Loucy (cell line): ENCODE measurements around the gene FBXL15.

Experiments used
- H2AFZ ChIP-seq: fragments of 200-600 bp; sonication (generic); 2 replicates; pipeline ENCODE4 v1.6.0; 2016; ENCODE audit warnings: antibody characterized with exemption, mild to moderate bottlenecking, low read length, moderate library complexity
- H3F3A ChIP-seq: fragments of 200-600 bp; 2 replicates; pipeline ENCODE4 v1.6.0; 2016; ENCODE audit warnings: antibody characterized with exemption, low read depth, mild to moderate bottlenecking
- H3K27me3 ChIP-seq: fragments of 200-600 bp; sonication (generic); 2 replicates; pipeline ENCODE4 v1.6.1; 2014; ENCODE audit warnings: low read length, mild to moderate bottlenecking; ENCODE audit not compliant: insufficient read depth, poor library complexity, severe bottlenecking
- H3K36me3 ChIP-seq: fragments of 200-600 bp; sonication (generic); 2 replicates; pipeline ENCODE4 v1.6.1; 2016; ENCODE audit warnings: low read length; ENCODE audit not compliant: insufficient read depth
- H3K4me1 ChIP-seq: fragments of 200-600 bp; sonication (generic); 2 replicates; pipeline ENCODE4 v1.5.1; 2014; ENCODE audit warnings: low read length, mild to moderate bottlenecking; ENCODE audit not compliant: insufficient read depth, poor library complexity, severe bottlenecking
- H3K4me2 ChIP-seq: fragments of 200-600 bp; sonication (generic); 2 replicates; pipeline ENCODE4 v1.6.0; 2014; ENCODE audit warnings: antibody characterized with exemption, low read length, low read depth, mild to moderate bottlenecking; ENCODE audit not compliant: poor library complexity, severe bottlenecking
- H3K4me3 ChIP-seq: fragments of 200-600 bp; sonication (generic); 2 replicates; pipeline ENCODE4 v1.5.1; 2014; ENCODE audit warnings: low read length, mild to moderate bottlenecking, mixed read lengths; ENCODE audit not compliant: poor library complexity, severe bottlenecking
- H3K79me2 ChIP-seq: fragments of 200-600 bp; sonication (generic); 2 replicates; pipeline ENCODE4 v1.6.1; 2014; ENCODE audit warnings: low read length; ENCODE audit not compliant: insufficient read depth
- H3K9ac ChIP-seq: fragments of 200-600 bp; sonication (generic); 2 replicates; pipeline ENCODE4 v1.6.0; 2014; ENCODE audit warnings: mild to moderate bottlenecking, low read depth, low read length, moderate library complexity; ENCODE audit not compliant: poor library complexity, severe bottlenecking
- H3K9me2 ChIP-seq: fragments of 200-600 bp; sonication (generic); replicated peaks from 2 replicates; pipeline ENCODE4 v1.6.1; 2016; ENCODE audit warnings: low read depth, low read length, mixed read lengths
- H3K9me3 ChIP-seq: fragments of 200-600 bp; sonication (generic); 2 replicates; pipeline ENCODE4 v1.6.1; 2014; ENCODE audit warnings: mild to moderate bottlenecking, antibody characterized with exemption, low read length, low read depth; ENCODE audit not compliant: insufficient read depth
- H4K20me1 ChIP-seq: fragments of 200-600 bp; sonication (generic); 2 replicates; pipeline ENCODE4 v1.6.0; 2014; ENCODE audit warnings: antibody characterized with exemption, low read length, mild to moderate bottlenecking; ENCODE audit not compliant: insufficient read depth, poor library complexity, severe bottlenecking
- CTCF ChIP-seq: fragments of 200-600 bp; sonication (generic); conservative IDR thresholded peaks from 2 replicates; pipeline ENCODE4 v1.5.1; 2014; ENCODE audit warnings: mild to moderate bottlenecking, antibody characterized with exemption, low read length
- EZH2phosphoT487 ChIP-seq: fragments of 200-600 bp; IDR thresholded peaks from 2 replicates; pipeline ENCODE4 v1.6.1; 2018; ENCODE audit warnings: antibody characterized with exemption, mild to moderate bottlenecking, moderate library complexity, borderline replicate concordance

Gene FBXL15

GRCh38 chr10:102408728-102409603, 11.7 kb upstream of the FBXL15 start:
- Histone ChIP-seq H3K4me3 (no peak overlapping the region), H3F3A (no peaks in the 10 kb centered on the region), H3K9me2 (no peaks in the 10 kb centered on the region), H4K20me1 (no peaks in the 10 kb centered on the region), H3K79me2 (no peaks in the 10 kb centered on the region), H3K9ac (no peak overlapping the region), H3K4me1 (no peaks in the 10 kb centered on the region), H3K27me3 (peaks cover 25% of the 10 kb centered on the region), H2AFZ (no peak overlapping the region), H3K4me2 (no peak overlapping the region), H3K9me3 (no peaks in the 10 kb centered on the region), H3K36me3 (no peaks in the 10 kb centered on the region)
- TF ChIP-seq CTCF (no peak), EZH2phosphoT487 (no peak)

DNA sequence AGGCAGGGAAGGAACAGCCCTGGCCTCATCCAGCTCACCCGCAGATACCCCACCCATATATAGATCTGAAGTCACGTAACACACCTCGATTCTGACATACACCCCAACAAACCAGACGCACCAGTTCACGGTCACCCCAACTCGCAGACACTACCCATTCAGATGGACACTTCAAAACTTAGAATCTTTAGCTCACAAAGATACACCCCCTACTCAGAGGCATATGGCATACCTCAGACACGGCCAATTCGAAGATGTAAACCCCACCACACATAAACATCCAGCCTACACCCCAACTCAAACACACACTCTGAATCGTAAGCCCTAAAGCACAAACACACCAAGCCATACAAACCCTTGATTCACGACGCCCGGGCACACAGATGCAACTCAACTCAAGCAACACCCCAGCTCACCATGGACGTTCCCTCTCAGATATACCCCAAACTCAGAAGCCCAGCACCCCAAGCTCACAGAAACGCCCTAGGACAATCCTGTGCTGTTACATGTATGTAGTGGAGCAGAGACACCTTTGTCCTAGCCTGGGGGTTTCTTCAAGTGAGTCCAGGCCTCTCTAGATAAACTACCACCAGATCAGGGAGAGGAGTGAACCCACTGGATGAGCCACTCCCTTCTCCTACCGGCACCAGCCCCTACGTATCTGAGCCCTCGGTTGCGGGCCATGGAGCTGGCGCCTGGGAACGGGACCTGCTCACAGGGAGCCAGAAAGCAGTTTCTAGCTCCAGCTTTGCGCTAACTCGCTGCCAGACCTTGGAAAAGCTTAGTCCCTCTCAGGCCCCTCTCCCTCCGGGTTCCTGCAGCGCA, 10.8 kb upstream of the FBXL15 start:
- Histone ChIP-seq H3K79me2 (no peaks in the 10 kb centered on the region), H3K4me2 (no peak overlapping the region), H3K9me2 (no peaks in the 10 kb centered on the region), H4K20me1 (no peaks in the 10 kb centered on the region), H3K27me3 (peaks cover 25% of the 10 kb centered on the region), H3K4me1 (no peaks in the 10 kb centered on the region), H3K9ac (no peak overlapping the region), H3K4me3 (no peak overlapping the region), H3F3A (no peaks in the 10 kb centered on the region), H3K36me3 (no peaks in the 10 kb centered on the region), H2AFZ (no peak overlapping the region), H3K9me3 (no peaks in the 10 kb centered on the region)
- TF ChIP-seq CTCF (no peak), EZH2phosphoT487 (no peak)

DNA sequence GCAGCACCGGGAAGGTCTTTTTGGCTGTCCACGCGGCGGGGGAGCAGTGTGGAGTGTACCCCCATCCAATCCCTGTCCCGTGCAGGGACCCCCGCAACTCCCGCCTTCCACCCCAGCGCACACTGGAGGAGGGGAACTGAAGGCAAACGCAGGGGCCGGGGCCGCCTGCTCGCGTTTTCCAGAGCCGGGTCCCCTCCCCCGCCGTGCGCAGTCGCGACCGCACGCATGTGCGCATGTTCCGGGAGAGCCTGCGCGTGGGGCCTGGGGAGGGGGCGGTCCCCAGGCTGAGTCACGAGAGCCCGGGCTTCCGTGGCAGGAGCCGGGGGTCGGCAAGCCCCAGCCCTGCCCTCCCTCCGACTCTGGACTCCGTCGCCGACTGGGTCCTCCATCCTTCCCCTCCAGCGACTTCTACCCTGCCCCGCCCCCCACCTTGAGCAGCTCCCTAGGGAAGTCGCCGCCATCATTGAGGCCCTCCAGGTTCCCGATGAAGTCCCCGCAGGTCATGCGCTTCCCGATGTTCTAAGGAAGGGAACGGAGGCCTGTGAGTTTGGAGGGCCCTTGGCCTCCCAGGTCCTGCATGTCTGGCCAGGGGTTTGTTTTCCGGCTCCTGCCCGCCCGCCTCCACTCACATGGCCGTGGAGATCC, 10.1 kb upstream of the FBXL15 start:
- Histone ChIP-seq H3K27me3 (peaks cover 25% of the 10 kb centered on the region), H4K20me1 (no peaks in the 10 kb centered on the region), H3K4me2 (no peak overlapping the region), H3K4me3 (no peak overlapping the region), H3K4me1 (no peaks in the 10 kb centered on the region), H3F3A (no peaks in the 10 kb centered on the region), H3K79me2 (no peaks in the 10 kb centered on the region), H3K9ac (no peak overlapping the region), H3K36me3 (no peaks in the 10 kb centered on the region), H3K9me3 (no peaks in the 10 kb centered on the region), H3K9me2 (no peaks in the 10 kb centered on the region), H2AFZ (no peak overlapping the region)
- TF ChIP-seq CTCF (no peak), EZH2phosphoT487 (no peak)
